ENCODE measurements around the gene TMEM150A.
"Not testable (repeated sequence)": the region's sequence is repeated elsewhere in the genome, so short reads cannot be mapped to it uniquely, and the experiment has no call there.

TMEM150A gene

GRCh38 chr2:85604133-85604444 is 1.6 kb upstream of the TMEM150A start:
- not testable (repeated sequence) for H3K27ac ChIP-seq (ENCODE audit: low read depth, low read length); H3K9ac ChIP-seq (ENCODE audit: low read length); H3K23ac ChIP-seq (ENCODE audit: low read length); H3K4me3 ChIP-seq (ENCODE audit: low read length); H3K4me1 ChIP-seq (ENCODE audit: control insufficient read depth, low read depth, low read length); H3K36me3 ChIP-seq (ENCODE audit: control insufficient read depth, insufficient read depth, low read length); H3K4me2 ChIP-seq (ENCODE audit: low read length); H2BK120ac ChIP-seq (ENCODE audit: low read depth, low read length); H3K56ac ChIP-seq (ENCODE audit: low read length); H2BK15ac ChIP-seq (replicated peaks; ENCODE audit: low read depth); H3K18ac ChIP-seq (ENCODE audit: low read length); H2AK5ac ChIP-seq (ENCODE audit: low read length); DNase-seq; H3K4ac ChIP-seq (ENCODE audit: low read depth, low read length); H4K8ac ChIP-seq (ENCODE audit: low read depth, low read length); H3K27me3 ChIP-seq (ENCODE audit: insufficient read depth, low read length, poor library complexity); H3K79me2 ChIP-seq (ENCODE audit: control insufficient read depth, insufficient read depth, low read length); H2BK5ac ChIP-seq (ENCODE audit: low read length); H4K5ac ChIP-seq (ENCODE audit: low read length)
- peaks cover 19% of the 10 kb centered on the region for H3K79me1 ChIP-seq (ENCODE audit: low read length)
- WGBS (ENCODE audit: extremely low coverage, insufficient coverage, low lambda C conversion rate) = no CpG with 5 or more reads among the region's 3 CpGs

DNA sequence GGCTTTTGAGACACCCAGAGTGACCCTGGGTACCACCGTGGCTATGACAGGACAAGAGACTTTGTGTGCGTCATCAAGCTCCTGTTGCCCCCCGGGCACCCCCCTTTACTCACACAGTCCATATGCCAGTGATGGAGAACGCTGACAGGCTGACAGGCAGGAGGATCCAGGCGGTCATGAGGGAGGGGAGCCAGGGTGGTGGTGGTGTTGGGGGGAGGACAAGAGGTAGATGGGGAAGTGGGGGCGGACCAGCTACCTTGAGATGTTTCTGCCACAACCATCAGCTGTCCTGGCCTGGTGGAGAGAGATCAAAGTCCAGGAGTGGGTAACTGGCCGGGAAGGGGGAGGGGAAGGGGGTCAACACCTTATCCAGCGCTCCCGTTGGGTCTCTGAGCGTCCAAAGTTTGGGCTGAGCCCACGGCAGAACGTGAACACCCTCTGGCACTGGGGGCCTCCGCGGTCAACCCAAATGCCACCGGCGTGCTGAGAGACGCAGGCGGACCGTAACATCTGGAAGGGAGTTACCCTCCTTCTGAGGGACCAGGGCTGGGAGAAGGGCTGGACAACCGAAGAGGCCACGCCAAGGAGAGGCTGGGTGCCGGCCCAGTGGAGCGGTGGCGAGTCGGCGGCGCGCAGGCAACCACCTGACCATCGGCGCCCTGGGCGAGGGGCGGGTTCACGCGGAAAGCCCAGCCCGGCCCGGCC is 575 bp downstream of the TMEM150A start:
- peaks cover 18% of the 10 kb centered on the region for H3K79me1 ChIP-seq (ENCODE audit: low read length)
- H2BK120ac ChIP-seq (ENCODE audit: low read depth, low read length) = no peak overlapping the region
- H3K27me3 ChIP-seq (ENCODE audit: insufficient read depth, low read length, poor library complexity) = no peaks in the 10 kb centered on the region
- H3K18ac ChIP-seq (ENCODE audit: low read length) = peak overlapping the region; percentile 6
- H2AK5ac ChIP-seq (ENCODE audit: low read length) = no peak overlapping the region
- H3K27ac ChIP-seq (ENCODE audit: low read depth, low read length) = no peak overlapping the region
- peak overlapping the region; percentile 67 for H3K4me3 ChIP-seq (ENCODE audit: low read length)
- H3K36me3 ChIP-seq (ENCODE audit: control insufficient read depth, insufficient read depth, low read length) = peaks cover 8% of the 10 kb centered on the region
- H2BK15ac ChIP-seq (replicated peaks; ENCODE audit: low read depth) = no peak overlapping the region
- no peak overlapping the region for H4K5ac ChIP-seq (ENCODE audit: low read length)
- H4K8ac ChIP-seq (ENCODE audit: low read depth, low read length) = no peak overlapping the region
- peak overlapping the region; percentile 92 for H3K9ac ChIP-seq (ENCODE audit: low read length)
- no peak overlapping the region for H2BK5ac ChIP-seq (ENCODE audit: low read length)
- H3K4me1 ChIP-seq (ENCODE audit: control insufficient read depth, low read depth, low read length) = peaks cover 4% of the 10 kb centered on the region
- peaks cover 6% of the 10 kb centered on the region for H3K79me2 ChIP-seq (ENCODE audit: control insufficient read depth, insufficient read depth, low read length)
- no peak overlapping the region for H3K4ac ChIP-seq (ENCODE audit: low read depth, low read length)
- peak; percentile 44 for DNase-seq
- no CpG with 5 or more reads among the region's 36 CpGs for WGBS (ENCODE audit: extremely low coverage, insufficient coverage, low lambda C conversion rate)
- no peak overlapping the region for H3K23ac ChIP-seq (ENCODE audit: low read length)
- H3K56ac ChIP-seq (ENCODE audit: low read length) = peak overlapping the region; percentile 98
- H3K4me2 ChIP-seq (ENCODE audit: low read length) = peak overlapping the region; percentile 92

GRCh38 chr2:85600951-85601770 is 1.3 kb downstream of the TMEM150A start:
- DNase-seq = no peak

DNA sequence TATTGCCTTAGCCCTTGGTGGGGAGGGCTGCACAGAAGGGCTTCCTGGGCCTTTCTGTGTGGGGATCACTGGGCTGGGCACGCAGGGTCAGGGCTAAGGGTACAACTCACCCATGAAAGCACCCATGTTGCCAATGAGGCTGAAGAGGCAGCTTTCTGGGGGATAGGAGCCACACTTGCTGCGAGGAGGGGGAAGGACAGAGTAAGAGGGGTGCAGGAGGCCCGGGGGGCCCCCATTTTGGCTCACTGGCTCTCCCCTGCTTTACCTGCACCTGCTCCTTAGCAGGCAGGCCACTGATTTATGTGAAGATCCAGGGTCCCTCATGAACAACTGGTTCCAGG is 2.3 kb downstream of the TMEM150A start:
- DNase-seq = no peak
- Histone ChIP-seq H2AK5ac (ENCODE audit: low read length) (no peak overlapping the region), H3K56ac (ENCODE audit: low read length) (no peak overlapping the region), H3K9ac (ENCODE audit: low read length) (no peak overlapping the region), H3K23ac (ENCODE audit: low read length) (no peak overlapping the region), H3K36me3 (ENCODE audit: control insufficient read depth, insufficient read depth, low read length) (peaks cover 8% of the 10 kb centered on the region), H3K79me1 (ENCODE audit: low read length) (peaks cover 24% of the 10 kb centered on the region), H4K8ac (ENCODE audit: low read depth, low read length) (no peak overlapping the region), H3K4ac (ENCODE audit: low read depth, low read length) (no peak overlapping the region), H2BK5ac (ENCODE audit: low read length) (no peak overlapping the region), H3K79me2 (ENCODE audit: control insufficient read depth, insufficient read depth, low read length) (peaks cover 18% of the 10 kb centered on the region), H2BK15ac (replicated peaks; ENCODE audit: low read depth) (no peak overlapping the region), H3K4me2 (ENCODE audit: low read length) (no peak overlapping the region), H3K4me3 (ENCODE audit: low read length) (no peak overlapping the region), H2BK120ac (ENCODE audit: low read depth, low read length) (no peak overlapping the region), H3K27ac (ENCODE audit: low read depth, low read length) (no peak overlapping the region), H3K18ac (ENCODE audit: low read length) (no peak overlapping the region), H3K4me1 (ENCODE audit: control insufficient read depth, low read depth, low read length) (peaks cover 4% of the 10 kb centered on the region), H4K5ac (ENCODE audit: low read length) (no peak overlapping the region), H3K27me3 (ENCODE audit: insufficient read depth, low read length, poor library complexity) (no peaks in the 10 kb centered on the region)
- no CpG with 5 or more reads among the region's 3 CpGs for WGBS (ENCODE audit: extremely low coverage, insufficient coverage, low lambda C conversion rate)

More at GRCh38 chr2:85600951-85601770, 1.3 kb downstream of the TMEM150A start:
- Histone ChIP-seq H4K5ac (ENCODE audit: low read length) (no peak overlapping the region), H3K27ac (ENCODE audit: low read depth, low read length) (no peak overlapping the region), H3K56ac (ENCODE audit: low read length) (peak overlapping the region; percentile 98), H2BK120ac (ENCODE audit: low read depth, low read length) (no peak overlapping the region), H2BK5ac (ENCODE audit: low read length) (no peak overlapping the region), H3K23ac (ENCODE audit: low read length) (no peak overlapping the region), H3K4ac (ENCODE audit: low read depth, low read length) (no peak overlapping the region), H3K4me2 (ENCODE audit: low read length) (no peak overlapping the region), H2BK15ac (replicated peaks; ENCODE audit: low read depth) (no peak overlapping the region), H3K79me2 (ENCODE audit: control insufficient read depth, insufficient read depth, low read length) (peaks cover 14% of the 10 kb centered on the region), H3K36me3 (ENCODE audit: control insufficient read depth, insufficient read depth, low read length) (peaks cover 10% of the 10 kb centered on the region), H3K4me3 (ENCODE audit: low read length) (no peak overlapping the region), H2AK5ac (ENCODE audit: low read length) (no peak overlapping the region), H3K4me1 (ENCODE audit: control insufficient read depth, low read depth, low read length) (peaks cover 4% of the 10 kb centered on the region), H3K18ac (ENCODE audit: low read length) (no peak overlapping the region), H3K9ac (ENCODE audit: low read length) (peak overlapping the region; percentile 92), H4K8ac (ENCODE audit: low read depth, low read length) (no peak overlapping the region), H3K79me1 (ENCODE audit: low read length) (peaks cover 24% of the 10 kb centered on the region), H3K27me3 (ENCODE audit: insufficient read depth, low read length, poor library complexity) (no peaks in the 10 kb centered on the region)
- WGBS (ENCODE audit: extremely low coverage, insufficient coverage, low lambda C conversion rate) = no CpG with 5 or more reads among the region's 6 CpGs

DNA sequence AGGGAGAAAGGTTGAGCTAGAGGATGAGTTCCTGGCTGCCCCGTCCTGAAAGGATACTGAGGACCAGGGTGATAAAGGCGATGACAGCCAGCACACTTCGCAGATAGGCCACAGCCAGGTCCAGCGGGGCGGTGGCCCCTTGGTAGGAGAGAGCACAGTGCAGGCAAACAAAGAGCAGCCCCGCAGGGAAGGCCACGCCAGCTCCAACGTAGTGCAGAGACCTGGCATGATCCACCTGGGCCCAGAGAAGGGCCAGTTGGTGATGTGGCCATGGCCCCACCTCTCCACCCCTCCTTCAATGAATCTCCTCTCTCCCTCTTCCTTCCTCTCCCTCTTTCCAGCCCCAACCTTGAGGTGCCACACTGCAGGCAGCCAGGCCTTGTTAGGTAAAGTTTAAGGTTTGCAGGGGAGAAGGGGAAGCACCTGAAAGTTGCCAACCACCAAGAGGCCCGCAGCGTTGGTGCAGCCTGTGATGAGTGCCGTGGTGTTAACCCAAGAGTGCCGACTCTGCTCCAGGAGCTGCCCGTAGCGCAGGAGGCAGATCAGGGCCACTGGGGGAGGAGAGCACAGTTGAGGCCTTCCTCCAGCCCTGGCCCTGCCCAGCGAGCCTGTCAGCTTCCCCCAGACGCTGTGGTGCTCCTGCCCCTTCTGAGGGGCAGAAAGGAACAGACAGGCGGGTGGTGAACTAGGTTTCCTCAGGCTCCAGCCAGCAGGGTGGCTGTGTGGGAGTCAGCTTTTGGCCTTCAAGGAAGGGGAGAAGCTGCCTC is 2.8 kb downstream of the TMEM150A start:
- Histone ChIP-seq H2BK15ac (replicated peaks; ENCODE audit: low read depth) (no peak overlapping the region), H3K79me2 (ENCODE audit: control insufficient read depth, insufficient read depth, low read length) (peaks cover 18% of the 10 kb centered on the region)

More for the DNA sequence above, 2.8 kb downstream of the TMEM150A start:
- WGBS (ENCODE audit: extremely low coverage, insufficient coverage, low lambda C conversion rate) = no CpG with 5 or more reads among the region's 17 CpGs
- Histone ChIP-seq H3K27ac (ENCODE audit: low read depth, low read length) (no peak overlapping the region), H3K23ac (ENCODE audit: low read length) (no peak overlapping the region), H3K4me3 (ENCODE audit: low read length) (no peak overlapping the region), H3K18ac (ENCODE audit: low read length) (no peak overlapping the region), H2BK120ac (ENCODE audit: low read depth, low read length) (no peak overlapping the region), H3K9ac (ENCODE audit: low read length) (no peak overlapping the region), H3K4ac (ENCODE audit: low read depth, low read length) (no peak overlapping the region), H3K4me2 (ENCODE audit: low read length) (no peak overlapping the region), H3K4me1 (ENCODE audit: control insufficient read depth, low read depth, low read length) (peaks cover 4% of the 10 kb centered on the region), H3K56ac (ENCODE audit: low read length) (no peak overlapping the region), H3K79me1 (ENCODE audit: low read length) (peaks cover 24% of the 10 kb centered on the region), H4K5ac (ENCODE audit: low read length) (no peak overlapping the region), H2AK5ac (ENCODE audit: low read length) (no peak overlapping the region), H2BK5ac (ENCODE audit: low read length) (no peak overlapping the region), H4K8ac (ENCODE audit: low read depth, low read length) (no peak overlapping the region), H3K27me3 (ENCODE audit: insufficient read depth, low read length, poor library complexity) (no peaks in the 10 kb centered on the region), H3K36me3 (ENCODE audit: control insufficient read depth, insufficient read depth, low read length) (peaks cover 8% of the 10 kb centered on the region)
- DNase-seq = no peak

All from mesendoderm (in vitro differentiated cells).